Measurements from ENCODE around the gene EN1. TPM values are rescaled to one million over a fixed set of nuclear protein-coding genes. Genes with fewer than 3 reads are reported as not detected.
A peak's percentile ranks its signal among the peaks of the same experiment; 100 is the strongest.

Gene EN1
- total RNA-seq (2021) = not detected in 3 replicates
- Bru-seq, nascent RNA = not detected
- long read RNA-seq, experiment 1 = 0 reads
- long read RNA-seq, experiment 2 = 0 reads
- long read RNA-seq, experiment 3 = 0 reads

- Mint-ChIP-seq H3K4me1 (peaks cover 71% of the 10 kb centered on the region), H3K4me3 (peak within 1 kb of the TSS; percentile 62), H3K9me3 (no peaks in the 10 kb centered on the region), H3K36me3 (peaks cover 3% of the 10 kb centered on the region; the same call in 1 of the 2 replicates), H3K27me3 (ENCODE audit: low read depth) (peaks cover 97% of the 10 kb centered on the region), H3K27ac (no peak within 1 kb of the TSS)
- ChIA-PET CTCF (interaction anchor here (1.2 to 7.1 kb wide), 5 partner anchors 8 to 801 kb away, joined by 3 to 62 read pairs (median 6); no protein-coding TSS in a partner anchor), POLR2A (interaction anchor here (0.6 to 1.5 kb wide), 3 partner anchors 11 to 383 kb away, joined by 4 to 7 read pairs (median 4); no protein-coding TSS in a partner anchor)
- ATAC-seq = no peak
- no peak for DNase-seq (ENCODE audit: low spot score)
- TF ChIP-seq ZNF263 (CRISPR knock-in tag; IDR thresholded peaks at IDR 0.05; ENCODE audit: low read depth) (no peak), E2F4 (CRISPR knock-in tag; IDR thresholded peaks at IDR 0.05; ENCODE audit: borderline replicate concordance, low read depth) (no peak), GRHL2 (CRISPR knock-in tag; IDR thresholded peaks at IDR 0.05; ENCODE audit: insufficient replicate concordance, severe bottlenecking) (no peak), SOX15 (CRISPR knock-in tag; IDR thresholded peaks at IDR 0.05) (no peak), ZNF416 (CRISPR knock-in tag; IDR thresholded peaks at IDR 0.05) (no peak), ZNF121 (CRISPR knock-in tag; IDR thresholded peaks at IDR 0.05) (no peak), FOXJ3 (CRISPR knock-in tag; IDR thresholded peaks at IDR 0.05; ENCODE audit: borderline replicate concordance) (no peak), EMX1 (CRISPR knock-in tag; IDR thresholded peaks at IDR 0.05) (no peak), JAZF1 (CRISPR knock-in tag; IDR thresholded peaks at IDR 0.05) (no peak), ZMAT4 (CRISPR knock-in tag; IDR thresholded peaks at IDR 0.05) (no peak)
Measured at GRCh38 chr2:118846953-118847761, at the start of gene EN1. Gene EN1, minus strand, starts transcription at chr2:118847648. Its CDS starts 481 bp downstream, at chr2:118847167.

GRCh38 chr2:118893100-118893499, 45.7 kb upstream of the EN1 start:
- peaks cover 4% of the 10 kb centered on the region; the same call in 1 of the 2 replicates for H3K27me3 Mint-ChIP-seq (ENCODE audit: low read depth)
- peaks cover 14% of the 10 kb centered on the region for H3K36me3 Mint-ChIP-seq
- H3K27ac Mint-ChIP-seq = no peak overlapping the region
- H3K4me3 Mint-ChIP-seq = no peak overlapping the region
- H3K9me3 Mint-ChIP-seq = peaks cover 26% of the 10 kb centered on the region
- TF ChIP-seq ZNF512 (CRISPR knock-in tag; IDR thresholded peaks at IDR 0.05; ENCODE audit: borderline replicate concordance) (no peak), ZNF425 (CRISPR knock-in tag; conservative IDR thresholded peaks at IDR 0.05) (no peak), IRF2 (CRISPR knock-in tag; IDR thresholded peaks at IDR 0.05; ENCODE audit: borderline replicate concordance, low read depth) (no peak), FOXJ3 (CRISPR knock-in tag; IDR thresholded peaks at IDR 0.05; ENCODE audit: borderline replicate concordance) (no peak), TP53 (CRISPR knock-in tag; IDR thresholded peaks at IDR 0.05) (no peak), ATF1 (CRISPR knock-in tag; IDR thresholded peaks at IDR 0.05) (no peak), ZNF263 (CRISPR knock-in tag; IDR thresholded peaks at IDR 0.05; ENCODE audit: low read depth) (no peak), PRRX2 (CRISPR knock-in tag; IDR thresholded peaks at IDR 0.05) (no peak), CDX4 (CRISPR knock-in tag; IDR thresholded peaks at IDR 0.05; ENCODE audit: borderline replicate concordance) (no peak), HMGA2 (CRISPR knock-in tag; IDR thresholded peaks at IDR 0.05) (no peak), CREB1 (CRISPR knock-in tag; IDR thresholded peaks at IDR 0.05) (no peak), ZNF121 (CRISPR knock-in tag; IDR thresholded peaks at IDR 0.05) (no peak)
- no peaks in the 10 kb centered on the region for H3K4me1 Mint-ChIP-seq
- ChIA-PET POLR2A (no interaction called here), CTCF (no interaction called here)
- DNase-seq (ENCODE audit: low spot score) (no peak), ATAC-seq (no peak)
